SK-N-SH (cell line): ENCODE results near the gene LDB2. TPM values are rescaled to one million over a fixed set of nuclear protein-coding genes. Genes with fewer than 3 reads are reported as not detected.

Experiments
- CTCF ChIA-PET: fragments of 300-600, 350-600 bp; formaldehyde crosslinking; extraction: SDS; loops from one replicate; lab custom pipeline; 2021; lab: Yijun Ruan, JAX
- POLR2A ChIA-PET: fragments of 350-600 bp; sonication (Branson Sonifier 250); formaldehyde crosslinking; extraction: SDS; loops from one replicate; lab custom pipeline; 2020; ENCODE audit warnings: antibody characterized with exemption, inconsistent platforms; lab: Yijun Ruan, JAX
- DNase-seq: peaks from one replicate; pipeline ENCODE4 v3.0.0; 2012
- H2AFZ ChIP-seq: fragments of 200-600 bp; sonication (generic); 2 replicates; pipeline ENCODE4 v1.8.1; 2016; ENCODE audit warnings: antibody characterized with exemption, mild to moderate bottlenecking, low read depth
- H3F3A ChIP-seq: fragments of 200-600 bp; sonication (generic); replicated peaks from 2 replicates; pipeline ENCODE3; 2016; ENCODE audit warnings: antibody characterized with exemption, mild to moderate bottlenecking; ENCODE audit not compliant: insufficient read depth
- H3K27ac ChIP-seq, 2 experiments: fragments of 200-500 bp in 1 of 2; fragments of 200-600 bp in 1 of 2; sonication (Bioruptor generic) in 1 of 2; sonication (generic), shearing (Covaris generic) in 1 of 2; 2 replicates each; pipeline versions ENCODE4 v1.5.1 to v1.6.1; 2014 to 2016; ENCODE audit warnings: low read depth in 2 of 2, inconsistent platforms in 1 of 2, low read length in 1 of 2, mild to moderate bottlenecking in 1 of 2, mixed read lengths in 1 of 2
- H3K27me3 ChIP-seq: fragments of 200-600 bp; sonication (generic), shearing (Covaris generic); 2 replicates; pipeline ENCODE4 v1.6.1; 2016; ENCODE audit warnings: mixed run types; ENCODE audit not compliant: insufficient read depth
- H3K36me3 ChIP-seq, 2 experiments: fragments of 200-500 bp in 1 of 2; fragments of 200-600 bp in 1 of 2; sonication (Bioruptor generic) in 1 of 2; sonication (generic) in 1 of 2; replicated peaks in 1 of 2; 2 replicates each; pipeline versions ENCODE3 to v1.5.1; 2014 to 2016; ENCODE audit warnings: low read length in 1 of 2, mild to moderate bottlenecking in 1 of 2; ENCODE audit not compliant: insufficient read depth in 2 of 2, control insufficient read depth in 1 of 2
- H3K4me1 ChIP-seq, 2 experiments: fragments of 200-500 bp in 1 of 2; fragments of 200-600 bp in 1 of 2; sonication (Bioruptor generic) in 1 of 2; sonication (generic), shearing (Covaris generic) in 1 of 2; 2 replicates each; pipeline versions ENCODE4 v1.5.1 to v1.6.1; 2014 to 2016; ENCODE audit warnings: low read depth in 1 of 2, low read length in 1 of 2, mixed run types in 1 of 2; ENCODE audit not compliant: insufficient read depth in 2 of 2, control insufficient read depth in 1 of 2
- H3K4me2 ChIP-seq: fragments of 200-600 bp; sonication (generic), shearing (Covaris generic); 2 replicates; pipeline ENCODE4 v1.6.1; 2017; ENCODE audit warnings: mixed run types
- H3K4me3 ChIP-seq, 2 experiments: fragments of 200-500 bp in 1 of 2; fragments of 200-600 bp in 1 of 2; sonication (Bioruptor generic) in 1 of 2; sonication (generic), shearing (Covaris generic) in 1 of 2; 2 replicates each; pipeline versions ENCODE4 v1.5.1 to v1.8.1; 2014 to 2016; ENCODE audit warnings: low read depth in 2 of 2, inconsistent platforms in 1 of 2, low read length in 1 of 2, mild to moderate bottlenecking in 1 of 2, mixed read lengths in 1 of 2, moderate library complexity in 1 of 2
- H3K79me2 ChIP-seq: fragments of 200-600 bp; sonication (generic); 2 replicates; pipeline ENCODE4 v1.8.1; 2017; ENCODE audit warnings: mild to moderate bottlenecking; ENCODE audit not compliant: insufficient read depth
- H3K9ac ChIP-seq: fragments of 200-600 bp; sonication (generic); 2 replicates; pipeline ENCODE4 v1.6.1; 2017; ENCODE audit warnings: mixed run types
- H3K9me2 ChIP-seq: fragments of 200-600 bp; sonication (generic); 2 replicates; pipeline ENCODE4 v1.6.1; 2017; ENCODE audit warnings: mixed run types
- H3K9me3 ChIP-seq: fragments of 200-600 bp; sonication (generic); 2 replicates; pipeline ENCODE4 v1.6.1; 2017; ENCODE audit warnings: mixed run types, mild to moderate bottlenecking, moderate library complexity
- H4K20me1 ChIP-seq: fragments of 200-600 bp; sonication (generic); 2 replicates; pipeline ENCODE4 v1.6.1; 2017; ENCODE audit warnings: mild to moderate bottlenecking, mixed run types; ENCODE audit not compliant: insufficient read depth
- ELF1 ChIP-seq: IDR thresholded peaks from 2 replicates; pipeline ENCODE4 v1.4.0; 2012
- EP300 ChIP-seq, 2 experiments: IDR thresholded peaks; 2 replicates each; pipeline versions ENCODE4 v1.4.0 to v1.6.1; 2012; ENCODE audit warnings: borderline replicate concordance in 1 of 2, low read depth in 1 of 2, low read length in 1 of 2
- EZH2phosphoT487 ChIP-seq: fragments of 200-600 bp; sonication (generic); IDR thresholded peaks from 2 replicates; pipeline ENCODE4 v1.6.1; 2017; ENCODE audit warnings: low read depth, mixed run types, mild to moderate bottlenecking, antibody characterized with exemption, moderate library complexity, borderline replicate concordance
- FOXJ3 ChIP-seq: sonication (generic); formaldehyde crosslinking; IDR thresholded peaks from 2 replicates; pipeline ENCODE4 v1.5.1; 2020; ENCODE audit warnings: mild to moderate bottlenecking, missing genetic modification reagents
- FOXM1 ChIP-seq: IDR thresholded peaks from 2 replicates; pipeline ENCODE4 v1.4.0; 2012; ENCODE audit warnings: low read depth, mild to moderate bottlenecking
- GATA2 ChIP-seq: sonication (generic); formaldehyde crosslinking; IDR thresholded peaks from 2 replicates; pipeline ENCODE4 v1.5.0; 2020; ENCODE audit warnings: mild to moderate bottlenecking, missing genetic modification reagents
- IRF3 ChIP-seq: fragments of 150-350 bp; IDR thresholded peaks from 2 replicates; pipeline ENCODE4 v1.6.1; 2016; ENCODE audit warnings: mild to moderate bottlenecking, low read depth, low read length
- JUND ChIP-seq: IDR thresholded peaks from 2 replicates; pipeline ENCODE4 v1.4.0; 2012
- MAX ChIP-seq: IDR thresholded peaks from 2 replicates; pipeline ENCODE4 v1.4.0; 2012; ENCODE audit warnings: low read depth
- PBX3 ChIP-seq: IDR thresholded peaks from 2 replicates; pipeline ENCODE4; 2012
- RXRA ChIP-seq: IDR thresholded peaks from 2 replicates; pipeline ENCODE4 v1.4.0; 2012; ENCODE audit warnings: low read depth, mild to moderate bottlenecking, borderline replicate concordance
- SMC3 ChIP-seq: IDR thresholded peaks from 2 replicates; pipeline ENCODE4 v1.6.1; 2012; ENCODE audit warnings: low read depth, low read length, improper control_type of control experiment
- TAF1 ChIP-seq: IDR thresholded peaks from 2 replicates; pipeline ENCODE4 v1.6.1; 2012; ENCODE audit warnings: low read depth, mild to moderate bottlenecking, low read length, moderate library complexity, borderline replicate concordance
- TCF12 ChIP-seq: IDR thresholded peaks from 2 replicates; pipeline ENCODE4 v1.4.0; 2012
- USF1 ChIP-seq: IDR thresholded peaks from 2 replicates; pipeline ENCODE4 v1.4.0; 2012; ENCODE audit warnings: low read depth, borderline replicate concordance
- ZBTB33 ChIP-seq: IDR thresholded peaks from 2 replicates; pipeline ENCODE4 v1.4.0; 2012; ENCODE audit warnings: low read depth, borderline replicate concordance
- WGBS: methylation state at CpG from one replicate; pipeline ENCODE4 v1.1.6; 2017; ENCODE audit warnings: low lambda C conversion rate; 5-methylcytosine and 5-hydroxymethylcytosine counted together
- polyA plus RNA-seq, 3 experiments: library from polyadenylated mRNA; depleted of rRNA; stranded (reverse); fragments of >200 nt; gene quantifications; 2 replicates each; pipeline ENCODE4 v1.2.3, GENCODE V29; 2012

Gene LDB2
- polyA plus RNA-seq, 1 of the 3 experiments (the other 2 are of a cell fraction): 11.0 TPM

GRCh38 chr4:16835597-16836247 is 62.7 kb downstream of the LDB2 start:
- POLR2A ChIA-PET: no interaction called here
- no peak for TF ChIP-seq FOXJ3 (CRISPR knock-in tag)
- no peak for TF ChIP-seq TAF1
- no peak for TF ChIP-seq PBX3
- H3F3A ChIP-seq: no peaks in the 10 kb centered on the region
- no peaks in the 10 kb centered on the region for H3K9me2 ChIP-seq
- no peak overlapping the region for H3K9ac ChIP-seq
- no peaks in the 10 kb centered on the region for H3K27me3 ChIP-seq
- no peak for DNase-seq
- H3K9me3 ChIP-seq: no peaks in the 10 kb centered on the region
- H3K4me2 ChIP-seq: no peak overlapping the region
- no peaks in the 10 kb centered on the region for H3K79me2 ChIP-seq
- no peak overlapping the region for H2AFZ ChIP-seq
- 72% methylated on average over 2 of the region's 2 CpGs for WGBS
- CTCF ChIA-PET: no interaction called here
- no peak overlapping the region for H3K27ac ChIP-seq
- H3K4me1 ChIP-seq: no peaks in the 10 kb centered on the region
- H4K20me1 ChIP-seq: no peaks in the 10 kb centered on the region
- no peaks in the 10 kb centered on the region for H3K36me3 ChIP-seq
- no peak overlapping the region for H3K4me3 ChIP-seq

- no peak for DNase-seq
- H3K9me2 ChIP-seq: no peaks in the 10 kb centered on the region
- H3K27ac ChIP-seq: no peak overlapping the region
- H3K79me2 ChIP-seq: no peaks in the 10 kb centered on the region
- TF ChIP-seq SMC3: no peak
- no peak for TF ChIP-seq IRF3
- TF ChIP-seq RXRA: no peak
- no peak for TF ChIP-seq FOXM1
- TF ChIP-seq TCF12: no peak
- no peak for TF ChIP-seq MAX
- no peak for TF ChIP-seq ZBTB33
- TF ChIP-seq EP300 (IDR thresholded peaks at IDR 0.05; ENCODE audit: borderline replicate concordance in 1 of 2, low read depth in 1 of 2, low read length in 1 of 2): no peak
- TF ChIP-seq GATA2 (CRISPR knock-in tag): no peak
- TF ChIP-seq EZH2phosphoT487: no peak
- TF ChIP-seq TAF1: no peak
- no peak for TF ChIP-seq USF1
- TF ChIP-seq ELF1: no peak
- TF ChIP-seq JUND: no peak
- no peak overlapping the region for H3K4me2 ChIP-seq
- H4K20me1 ChIP-seq: no peaks in the 10 kb centered on the region
- H3F3A ChIP-seq: no peaks in the 10 kb centered on the region
- 91% methylated on average over 2 of the region's 2 CpGs for WGBS
- POLR2A ChIA-PET: no interaction called here
- no peak overlapping the region for H2AFZ ChIP-seq
- H3K36me3 ChIP-seq: no peaks in the 10 kb centered on the region
- no peak overlapping the region for H3K4me3 ChIP-seq
- no peaks in the 10 kb centered on the region for H3K27me3 ChIP-seq
- CTCF ChIA-PET: no interaction called here
- no peak overlapping the region for H3K9ac ChIP-seq
- H3K9me3 ChIP-seq: no peaks in the 10 kb centered on the region
- no peaks in the 10 kb centered on the region for H3K4me1 ChIP-seq
These were observed 63.6 kb downstream of the LDB2 start for GRCh38 chr4:16834814-16835213.
